ENCODE results near the gene DRAM1.

DRAM1 gene

DNA sequence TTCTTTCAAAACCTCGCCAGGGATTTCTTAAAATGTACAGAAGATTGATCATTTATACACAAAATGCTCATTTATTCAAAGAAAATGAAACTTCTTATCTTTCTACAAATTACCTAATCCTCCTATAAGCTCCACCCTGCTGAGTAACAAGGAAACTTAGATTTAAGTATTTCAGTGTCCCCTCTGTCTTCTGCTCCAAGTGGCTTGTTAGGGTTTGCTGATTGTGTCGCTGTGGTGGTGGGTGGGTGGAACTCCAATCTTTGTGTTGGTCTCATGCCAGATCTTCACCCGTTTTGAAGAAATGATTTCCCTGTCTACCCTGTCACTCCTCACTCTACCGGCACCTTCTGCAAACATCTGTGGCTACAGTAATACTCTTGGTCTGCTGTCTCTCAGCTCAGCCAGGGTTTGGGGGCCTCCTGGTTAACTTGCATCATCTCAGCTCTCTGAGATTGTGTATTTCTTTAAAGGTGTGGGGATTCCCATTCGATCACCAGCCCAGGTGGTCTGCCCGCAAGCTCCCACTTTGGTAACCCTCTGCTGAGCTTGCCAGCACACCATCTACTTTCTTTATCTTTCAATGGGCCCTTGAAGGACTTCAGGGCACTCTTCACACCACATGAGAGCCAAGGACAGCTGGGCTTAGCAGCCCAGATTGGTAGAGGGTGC, 73.8 kb downstream of the DRAM1 start:
- no peak overlapping the region for H3K4me3 ChIP-seq (ENCODE audit: low read length)
- TF ChIP-seq, protein P1, sequence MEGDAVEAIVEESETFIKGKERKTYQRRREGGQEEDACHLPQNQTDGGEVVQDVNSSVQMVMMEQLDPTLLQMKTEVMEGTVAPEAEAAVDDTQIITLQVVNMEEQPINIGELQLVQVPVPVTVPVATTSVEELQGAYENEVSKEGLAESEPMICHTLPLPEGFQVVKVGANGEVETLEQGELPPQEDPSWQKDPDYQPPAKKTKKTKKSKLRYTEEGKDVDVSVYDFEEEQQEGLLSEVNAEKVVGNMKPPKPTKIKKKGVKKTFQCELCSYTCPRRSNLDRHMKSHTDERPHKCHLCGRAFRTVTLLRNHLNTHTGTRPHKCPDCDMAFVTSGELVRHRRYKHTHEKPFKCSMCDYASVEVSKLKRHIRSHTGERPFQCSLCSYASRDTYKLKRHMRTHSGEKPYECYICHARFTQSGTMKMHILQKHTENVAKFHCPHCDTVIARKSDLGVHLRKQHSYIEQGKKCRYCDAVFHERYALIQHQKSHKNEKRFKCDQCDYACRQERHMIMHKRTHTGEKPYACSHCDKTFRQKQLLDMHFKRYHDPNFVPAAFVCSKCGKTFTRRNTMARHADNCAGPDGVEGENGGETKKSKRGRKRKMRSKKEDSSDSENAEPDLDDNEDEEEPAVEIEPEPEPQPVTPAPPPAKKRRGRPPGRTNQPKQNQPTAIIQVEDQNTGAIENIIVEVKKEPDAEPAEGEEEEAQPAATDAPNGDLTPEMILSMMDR (conservative IDR thresholded peaks at IDR 0.05; ENCODE audit: low read length) = no peak
- DNase-seq (ENCODE audit: low read depth) = no peak

DNA sequence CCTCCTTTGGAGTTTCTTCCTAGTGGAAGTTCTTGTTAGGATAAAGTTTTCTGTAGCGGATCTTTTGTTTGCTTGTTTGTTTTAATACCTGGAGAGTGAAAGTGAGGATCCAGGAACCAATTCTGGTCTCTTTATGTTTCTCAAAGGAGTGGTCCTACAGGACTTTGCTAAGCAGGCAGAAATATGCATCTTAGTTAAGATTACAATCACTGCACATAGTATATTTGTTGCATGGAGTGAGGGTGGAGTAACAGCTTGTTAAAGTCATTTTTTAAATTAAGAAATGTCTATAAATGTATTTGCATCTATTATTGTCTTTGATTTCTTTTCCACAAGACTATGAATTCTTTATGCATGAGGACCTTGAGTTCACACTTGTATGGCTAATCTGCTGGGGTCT, 76.7 kb downstream of the DRAM1 start:
- DNase-seq (ENCODE audit: low read depth) = no peak
- TF ChIP-seq, protein P1 (conservative IDR thresholded peaks at IDR 0.05; ENCODE audit: low read length) = no peak
- no peak overlapping the region for H3K4me3 ChIP-seq (ENCODE audit: low read length)

DNA sequence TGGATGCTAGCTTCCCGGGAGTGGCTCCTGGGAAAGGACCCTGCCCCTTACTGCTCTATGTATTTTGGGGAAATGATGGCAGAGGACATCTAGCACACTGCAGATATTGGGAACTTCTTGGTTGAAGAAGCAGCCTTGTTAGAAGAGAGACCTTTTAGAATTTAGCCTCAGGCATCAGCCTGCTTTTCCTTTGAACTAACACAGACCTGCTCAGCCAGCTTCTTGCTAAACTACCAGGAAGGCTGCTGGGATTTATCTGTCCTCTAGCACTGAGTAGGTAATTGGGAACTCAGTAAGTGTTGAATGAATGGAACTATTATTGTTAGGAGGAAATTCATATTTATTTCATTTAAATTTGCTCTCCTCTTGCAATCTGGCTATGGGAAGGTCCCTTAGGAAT, 77.3 kb downstream of the DRAM1 start:
- no peak for DNase-seq (ENCODE audit: low read depth)
- no peak overlapping the region for H3K4me3 ChIP-seq (ENCODE audit: low read length)
- TF ChIP-seq, protein P1 (conservative IDR thresholded peaks at IDR 0.05; ENCODE audit: low read length) = no peak

DNA sequence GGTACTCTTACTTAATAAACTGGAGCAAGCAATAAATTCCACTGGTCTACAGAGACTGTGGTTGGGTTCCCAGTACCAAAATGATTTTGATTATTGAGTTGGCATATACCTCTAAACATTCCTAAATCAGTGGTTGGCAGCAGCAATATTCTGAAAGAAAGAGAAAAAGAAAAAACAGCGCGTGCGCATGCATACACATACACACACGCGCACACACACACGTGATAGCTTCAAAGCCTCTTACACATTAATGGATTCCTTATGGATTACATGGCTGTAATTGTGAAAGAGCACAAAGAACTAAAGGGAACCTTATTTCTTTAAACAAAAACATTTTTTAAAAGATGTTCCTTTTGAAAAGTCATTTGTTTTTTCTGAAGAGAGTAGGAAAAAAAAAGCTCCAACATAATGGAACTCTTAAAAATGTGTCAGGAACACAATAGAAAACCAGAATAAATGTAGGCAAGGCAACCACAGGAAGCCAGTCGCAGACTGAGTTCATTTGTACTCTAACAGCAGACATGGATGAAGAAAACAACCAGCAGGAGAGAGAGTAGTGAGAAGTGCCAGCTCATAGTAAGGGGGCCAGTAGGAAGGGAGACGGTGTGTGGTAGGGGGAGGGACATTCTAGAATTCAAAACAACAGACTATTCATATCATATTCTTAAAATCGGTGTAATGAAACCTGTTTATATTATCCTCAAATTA, 80.0 kb downstream of the DRAM1 start:
- DNase-seq (ENCODE audit: low read depth) = peak; percentile 87
- TF ChIP-seq, protein P1 (conservative IDR thresholded peaks at IDR 0.05; ENCODE audit: low read length) = peak; percentile 9; the same call in 1 of the 2 replicates
- no peak overlapping the region for H3K4me3 ChIP-seq (ENCODE audit: low read length)

DNA sequence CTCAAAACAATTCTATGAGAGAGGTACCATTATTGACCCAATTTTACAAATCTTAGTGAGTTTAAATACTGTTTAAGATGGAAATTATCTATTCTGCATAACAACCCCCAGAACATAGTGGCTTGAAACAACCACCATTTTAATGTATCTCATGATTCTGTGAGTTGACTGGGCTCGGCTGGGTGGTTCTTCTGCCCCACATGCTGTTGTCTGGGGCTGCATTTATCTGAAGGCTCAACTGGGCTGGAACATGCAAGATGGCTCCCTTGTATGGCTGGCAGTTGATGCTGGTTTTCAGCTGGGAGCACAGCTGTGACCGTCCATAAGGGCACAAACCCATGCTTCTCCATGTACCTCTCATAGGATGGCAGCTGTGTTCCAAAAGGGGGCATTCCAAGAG, 82.2 kb downstream of the DRAM1 start:
- TF ChIP-seq, protein P1 (conservative IDR thresholded peaks at IDR 0.05; ENCODE audit: low read length) = no peak
- DNase-seq (ENCODE audit: low read depth) = no peak
- no peak overlapping the region for H3K4me3 ChIP-seq (ENCODE audit: low read length)

DNA sequence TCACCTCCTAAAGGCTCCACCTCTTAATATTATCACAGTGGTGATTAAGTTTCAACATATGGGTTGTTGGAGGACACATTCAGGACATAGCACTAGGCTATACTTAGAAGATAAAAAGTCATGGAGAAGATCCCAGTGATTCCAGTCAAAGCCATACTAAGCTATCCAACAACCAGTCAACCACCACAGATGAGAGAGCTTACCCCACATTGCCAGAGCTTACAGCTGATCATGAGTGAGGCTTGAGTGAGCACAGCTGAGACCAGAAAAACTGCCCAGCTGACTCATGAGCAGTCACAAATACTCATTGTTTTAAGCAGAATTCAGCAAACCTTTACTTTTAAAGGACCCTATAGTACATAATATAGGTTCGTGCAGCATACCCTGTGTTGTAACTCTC, 85.1 kb downstream of the DRAM1 start:
- peak; percentile 28 for DNase-seq (ENCODE audit: low read depth)
- TF ChIP-seq, protein P1 (conservative IDR thresholded peaks at IDR 0.05; ENCODE audit: low read length) = no peak
- no peak overlapping the region for H3K4me3 ChIP-seq (ENCODE audit: low read length)

DNA sequence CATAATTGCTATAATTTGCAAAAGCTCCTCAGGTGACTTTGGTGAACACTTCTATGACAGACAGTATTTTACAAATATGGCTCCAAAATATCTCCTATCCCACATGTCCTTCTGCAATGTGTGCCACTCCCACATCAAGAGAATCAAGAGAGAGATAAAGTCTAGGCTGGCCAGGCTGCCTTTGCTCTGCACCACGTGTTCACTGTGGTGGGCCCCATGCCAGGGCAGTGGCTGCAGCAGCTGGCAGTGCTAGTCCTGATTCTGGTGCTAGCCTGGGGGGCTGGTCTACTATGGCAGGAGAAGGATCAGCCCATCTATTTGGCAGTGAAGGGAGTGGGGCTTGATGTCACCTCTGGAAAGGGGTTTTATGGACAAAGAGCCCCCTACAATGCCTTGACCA, 86.3 kb downstream of the DRAM1 start:
- no peak overlapping the region for H3K4me3 ChIP-seq (ENCODE audit: low read length)
- no peak for DNase-seq (ENCODE audit: low read depth)
- TF ChIP-seq, protein P1 (conservative IDR thresholded peaks at IDR 0.05; ENCODE audit: low read length) = no peak
